Loucy (cell line): ENCODE measurements around the gene TBX1.

Experiments used
- H2AFZ ChIP-seq: fragments of 200-600 bp; sonication (generic); 2 replicates; pipeline ENCODE4 v1.6.0; 2016; ENCODE audit warnings: antibody characterized with exemption, mild to moderate bottlenecking, low read length, moderate library complexity
- H3F3A ChIP-seq: fragments of 200-600 bp; 2 replicates; pipeline ENCODE4 v1.6.0; 2016; ENCODE audit warnings: antibody characterized with exemption, low read depth, mild to moderate bottlenecking
- H3K27me3 ChIP-seq: fragments of 200-600 bp; sonication (generic); 2 replicates; pipeline ENCODE4 v1.6.1; 2014; ENCODE audit warnings: low read length, mild to moderate bottlenecking; ENCODE audit not compliant: insufficient read depth, poor library complexity, severe bottlenecking
- H3K36me3 ChIP-seq: fragments of 200-600 bp; sonication (generic); 2 replicates; pipeline ENCODE4 v1.6.1; 2016; ENCODE audit warnings: low read length; ENCODE audit not compliant: insufficient read depth
- H3K4me1 ChIP-seq: fragments of 200-600 bp; sonication (generic); 2 replicates; pipeline ENCODE4 v1.5.1; 2014; ENCODE audit warnings: low read length, mild to moderate bottlenecking; ENCODE audit not compliant: insufficient read depth, poor library complexity, severe bottlenecking
- H3K4me2 ChIP-seq: fragments of 200-600 bp; sonication (generic); 2 replicates; pipeline ENCODE4 v1.6.0; 2014; ENCODE audit warnings: antibody characterized with exemption, low read length, low read depth, mild to moderate bottlenecking; ENCODE audit not compliant: poor library complexity, severe bottlenecking
- H3K4me3 ChIP-seq: fragments of 200-600 bp; sonication (generic); 2 replicates; pipeline ENCODE4 v1.5.1; 2014; ENCODE audit warnings: low read length, mild to moderate bottlenecking, mixed read lengths; ENCODE audit not compliant: poor library complexity, severe bottlenecking
- H3K79me2 ChIP-seq: fragments of 200-600 bp; sonication (generic); 2 replicates; pipeline ENCODE4 v1.6.1; 2014; ENCODE audit warnings: low read length; ENCODE audit not compliant: insufficient read depth
- H3K9ac ChIP-seq: fragments of 200-600 bp; sonication (generic); 2 replicates; pipeline ENCODE4 v1.6.0; 2014; ENCODE audit warnings: mild to moderate bottlenecking, low read depth, low read length, moderate library complexity; ENCODE audit not compliant: poor library complexity, severe bottlenecking
- H3K9me2 ChIP-seq: fragments of 200-600 bp; sonication (generic); replicated peaks from 2 replicates; pipeline ENCODE4 v1.6.1; 2016; ENCODE audit warnings: low read depth, low read length, mixed read lengths
- H3K9me3 ChIP-seq: fragments of 200-600 bp; sonication (generic); 2 replicates; pipeline ENCODE4 v1.6.1; 2014; ENCODE audit warnings: mild to moderate bottlenecking, antibody characterized with exemption, low read length, low read depth; ENCODE audit not compliant: insufficient read depth
- H4K20me1 ChIP-seq: fragments of 200-600 bp; sonication (generic); 2 replicates; pipeline ENCODE4 v1.6.0; 2014; ENCODE audit warnings: antibody characterized with exemption, low read length, mild to moderate bottlenecking; ENCODE audit not compliant: insufficient read depth, poor library complexity, severe bottlenecking
- CTCF ChIP-seq: fragments of 200-600 bp; sonication (generic); conservative IDR thresholded peaks from 2 replicates; pipeline ENCODE4 v1.5.1; 2014; ENCODE audit warnings: mild to moderate bottlenecking, antibody characterized with exemption, low read length
- EZH2phosphoT487 ChIP-seq: fragments of 200-600 bp; IDR thresholded peaks from 2 replicates; pipeline ENCODE4 v1.6.1; 2018; ENCODE audit warnings: antibody characterized with exemption, mild to moderate bottlenecking, moderate library complexity, borderline replicate concordance

The TBX1 gene

DNA sequence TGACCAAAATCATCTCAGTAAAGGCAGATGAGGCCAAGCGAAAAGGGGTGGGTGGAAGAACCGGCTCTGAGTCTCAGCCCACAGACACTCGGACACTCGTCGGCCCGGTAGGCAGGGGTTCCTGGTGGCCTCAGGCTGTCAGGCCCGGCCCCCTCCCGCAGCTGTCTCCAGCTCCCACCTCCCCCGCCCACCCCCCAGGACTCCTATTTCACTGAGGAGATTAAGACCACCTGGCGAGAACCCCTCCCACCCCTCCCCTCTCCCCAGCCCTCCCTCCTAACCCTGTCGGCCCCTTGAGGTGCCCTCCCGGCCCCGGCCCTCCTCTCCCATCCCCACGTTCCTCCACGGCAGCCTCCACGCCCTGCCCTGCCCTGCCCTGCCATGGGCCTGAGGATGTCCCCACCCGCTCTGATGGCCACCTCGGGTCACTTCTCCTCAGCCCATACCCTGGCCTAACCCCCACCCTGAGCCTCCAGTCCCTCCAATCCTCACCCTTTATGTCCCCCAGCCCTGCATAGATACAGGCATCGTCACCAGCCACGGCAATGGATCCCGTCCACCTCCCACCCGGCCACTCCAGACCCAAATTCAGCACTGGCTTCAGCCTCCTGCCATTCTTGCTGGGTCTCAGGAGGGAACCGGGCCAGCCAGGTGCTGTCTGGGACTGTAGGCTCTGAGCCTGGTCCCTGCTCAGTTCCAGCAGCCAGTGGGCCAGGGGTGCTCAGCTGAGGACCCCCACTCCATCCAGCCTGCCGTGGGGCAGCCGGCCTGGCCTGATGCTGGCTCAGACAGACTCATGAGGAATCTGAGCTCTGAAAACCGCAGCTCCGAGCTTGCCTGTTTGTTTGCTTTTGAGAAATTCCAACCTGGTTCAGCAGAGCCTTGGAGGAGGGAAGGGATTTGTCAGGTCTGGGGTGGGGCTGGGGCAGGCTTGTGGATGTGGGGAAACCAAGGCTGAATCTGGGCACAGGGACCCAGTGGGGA, 9.8 kb upstream of the TBX1 start:
- no peaks in the 10 kb centered on the region for H3F3A ChIP-seq
- H2AFZ ChIP-seq: no peak overlapping the region
- no peaks in the 10 kb centered on the region for H3K4me1 ChIP-seq
- no peaks in the 10 kb centered on the region for H4K20me1 ChIP-seq
- no peak overlapping the region for H3K9ac ChIP-seq
- no peak for TF ChIP-seq CTCF
- TF ChIP-seq EZH2phosphoT487: no peak
- H3K27me3 ChIP-seq: no peaks in the 10 kb centered on the region
- no peak overlapping the region for H3K4me3 ChIP-seq
- no peaks in the 10 kb centered on the region for H3K9me3 ChIP-seq
- no peaks in the 10 kb centered on the region for H3K9me2 ChIP-seq
- no peaks in the 10 kb centered on the region for H3K79me2 ChIP-seq
- no peak overlapping the region for H3K4me2 ChIP-seq
- H3K36me3 ChIP-seq: no peaks in the 10 kb centered on the region

DNA sequence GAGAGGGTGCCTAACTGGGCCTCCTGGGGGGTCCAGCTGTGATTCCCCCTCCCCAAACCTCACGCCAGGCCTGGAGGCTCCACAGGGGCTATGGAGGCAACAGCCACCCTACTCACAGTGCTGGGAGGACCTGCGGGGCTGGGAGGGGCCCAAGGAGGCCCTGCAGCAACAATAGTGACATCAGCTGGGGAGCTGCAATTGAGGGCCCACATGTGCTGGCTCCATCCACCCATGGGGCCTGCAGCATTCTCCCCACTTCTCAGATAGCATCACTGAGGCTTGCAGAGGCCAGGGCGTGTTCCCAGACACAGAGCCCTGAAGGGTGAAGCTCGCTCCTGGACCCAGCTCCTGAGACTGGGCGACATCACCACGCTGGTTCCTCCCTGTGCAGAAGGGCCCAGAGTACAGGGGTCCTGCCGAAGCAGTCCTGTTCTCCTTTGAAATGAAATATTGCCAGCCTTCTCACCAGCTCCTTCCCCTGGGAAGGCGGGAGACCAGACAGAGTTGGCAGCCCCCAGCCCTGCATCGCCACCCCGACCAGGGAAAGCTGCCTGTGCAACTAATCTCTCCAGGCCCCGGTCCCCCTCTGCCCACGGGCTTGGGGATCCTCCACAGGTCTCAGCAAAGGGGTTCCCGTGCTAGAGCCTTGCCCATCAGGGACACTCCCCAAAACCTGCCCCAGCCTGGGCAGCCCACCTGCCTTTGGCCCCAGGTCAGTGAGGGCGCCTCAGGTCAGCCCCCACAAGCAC, 8.9 kb upstream of the TBX1 start:
- no peak overlapping the region for H3K9ac ChIP-seq
- no peak overlapping the region for H3K4me3 ChIP-seq
- TF ChIP-seq CTCF (no peak), EZH2phosphoT487 (no peak)
- no peaks in the 10 kb centered on the region for H3K79me2 ChIP-seq
- no peaks in the 10 kb centered on the region for H3K4me1 ChIP-seq
- H3K36me3 ChIP-seq: no peaks in the 10 kb centered on the region
- H3K27me3 ChIP-seq: no peaks in the 10 kb centered on the region
- no peak overlapping the region for H2AFZ ChIP-seq
- H3K4me2 ChIP-seq: no peak overlapping the region
- H4K20me1 ChIP-seq: no peaks in the 10 kb centered on the region
- H3F3A ChIP-seq: no peaks in the 10 kb centered on the region
- no peaks in the 10 kb centered on the region for H3K9me3 ChIP-seq
- no peaks in the 10 kb centered on the region for H3K9me2 ChIP-seq

DNA sequence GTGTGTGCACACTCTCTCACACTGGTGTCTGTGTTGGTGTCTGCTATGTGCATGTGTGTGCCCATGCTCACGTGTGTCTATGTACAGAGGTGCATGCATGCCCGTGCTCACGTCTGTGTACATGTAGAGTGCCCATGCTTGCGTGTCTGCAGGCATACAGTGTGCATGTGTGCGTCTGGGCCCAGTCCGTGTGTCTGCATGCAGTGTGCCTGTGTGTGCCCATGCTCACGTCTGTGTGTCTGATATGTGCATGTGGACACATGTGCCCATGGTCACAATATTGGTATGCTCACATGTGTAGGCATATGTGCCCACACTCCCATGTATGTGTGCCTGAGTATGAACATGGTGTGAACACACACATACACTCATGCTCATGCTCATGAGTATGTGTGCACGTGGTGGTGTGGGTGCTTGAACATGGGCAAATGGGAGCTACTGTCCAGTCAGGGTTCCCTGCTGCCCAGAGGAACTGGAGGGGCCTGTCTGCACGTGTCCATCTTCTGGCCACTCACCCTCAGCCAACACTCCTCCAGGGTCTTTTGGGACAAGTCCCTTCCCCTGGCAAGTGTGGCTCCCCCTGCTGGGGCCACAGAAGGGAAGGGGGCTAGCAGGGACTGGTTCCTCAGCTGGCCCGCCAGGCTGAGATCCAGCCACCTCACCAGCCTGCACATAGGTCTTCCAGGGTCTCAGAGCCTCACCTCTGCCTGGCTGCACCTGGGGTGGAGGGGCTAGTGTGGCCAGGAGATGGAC, 7.3 kb upstream of the TBX1 start:
- Histone ChIP-seq H3K4me2 (no peak overlapping the region), H2AFZ (no peak overlapping the region), H3K4me3 (no peak overlapping the region), H3K4me1 (no peaks in the 10 kb centered on the region), H3K9me2 (no peaks in the 10 kb centered on the region), H4K20me1 (no peaks in the 10 kb centered on the region), H3K27me3 (no peaks in the 10 kb centered on the region), H3K9ac (no peak overlapping the region), H3K79me2 (no peaks in the 10 kb centered on the region), H3K9me3 (no peaks in the 10 kb centered on the region), H3K36me3 (no peaks in the 10 kb centered on the region), H3F3A (no peaks in the 10 kb centered on the region)
- TF ChIP-seq CTCF (peak; percentile 47), EZH2phosphoT487 (no peak)
